Panc1 (cell line): ENCODE measurements around the gene CASD1.

Experiments used
- CTCF ChIP-seq: fragments of 450-650 bp; IDR thresholded peaks from 2 replicates; pipeline ENCODE4 v1.5.1; 2017; ENCODE audit warnings: mild to moderate bottlenecking
- POLR2AphosphoS5 ChIP-seq: IDR thresholded peaks from 2 replicates; pipeline ENCODE4 v1.6.1; 2012; ENCODE audit warnings: mild to moderate bottlenecking, low read depth, low read length, moderate library complexity
- SIN3A ChIP-seq: IDR thresholded peaks from 2 replicates; pipeline ENCODE4 v1.6.1; 2012; ENCODE audit warnings: low read depth, mild to moderate bottlenecking, low read length, moderate library complexity, borderline replicate concordance; ENCODE audit not compliant: insufficient read depth
- TF ChIP-seq, protein P1 (sequence below), 2 experiments: IDR thresholded peaks; 2 replicates each; pipeline ENCODE4 v1.6.1; 2011 to 2012; ENCODE audit warnings: low read depth in 2 of 2, control low read depth in 1 of 2, low read length in 1 of 2, mild to moderate bottlenecking in 1 of 2, moderate library complexity in 1 of 2; ENCODE audit not compliant: insufficient read depth in 1 of 2

DNA sequence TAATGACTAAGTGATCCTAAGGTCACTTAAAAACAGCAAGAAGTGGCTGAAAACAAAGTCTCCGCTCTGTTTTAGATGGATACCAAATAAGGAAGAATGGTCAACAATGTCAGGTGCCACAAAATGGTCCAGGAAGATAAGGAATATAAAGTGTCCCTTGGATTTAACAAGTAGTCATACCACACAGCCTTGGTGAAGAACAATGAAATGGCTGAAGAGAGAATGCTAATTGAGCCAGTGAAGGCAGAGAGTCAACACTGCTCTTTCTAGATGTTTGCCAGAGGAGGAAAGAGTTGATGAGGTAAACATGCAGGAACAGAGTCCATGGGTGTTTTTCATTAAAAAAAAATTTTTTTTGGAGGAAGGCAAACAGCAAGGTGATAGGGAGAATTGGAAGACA, 2.1 kb upstream of the CASD1 start:
- no peak for TF ChIP-seq CTCF
- TF ChIP-seq, protein P1, sequence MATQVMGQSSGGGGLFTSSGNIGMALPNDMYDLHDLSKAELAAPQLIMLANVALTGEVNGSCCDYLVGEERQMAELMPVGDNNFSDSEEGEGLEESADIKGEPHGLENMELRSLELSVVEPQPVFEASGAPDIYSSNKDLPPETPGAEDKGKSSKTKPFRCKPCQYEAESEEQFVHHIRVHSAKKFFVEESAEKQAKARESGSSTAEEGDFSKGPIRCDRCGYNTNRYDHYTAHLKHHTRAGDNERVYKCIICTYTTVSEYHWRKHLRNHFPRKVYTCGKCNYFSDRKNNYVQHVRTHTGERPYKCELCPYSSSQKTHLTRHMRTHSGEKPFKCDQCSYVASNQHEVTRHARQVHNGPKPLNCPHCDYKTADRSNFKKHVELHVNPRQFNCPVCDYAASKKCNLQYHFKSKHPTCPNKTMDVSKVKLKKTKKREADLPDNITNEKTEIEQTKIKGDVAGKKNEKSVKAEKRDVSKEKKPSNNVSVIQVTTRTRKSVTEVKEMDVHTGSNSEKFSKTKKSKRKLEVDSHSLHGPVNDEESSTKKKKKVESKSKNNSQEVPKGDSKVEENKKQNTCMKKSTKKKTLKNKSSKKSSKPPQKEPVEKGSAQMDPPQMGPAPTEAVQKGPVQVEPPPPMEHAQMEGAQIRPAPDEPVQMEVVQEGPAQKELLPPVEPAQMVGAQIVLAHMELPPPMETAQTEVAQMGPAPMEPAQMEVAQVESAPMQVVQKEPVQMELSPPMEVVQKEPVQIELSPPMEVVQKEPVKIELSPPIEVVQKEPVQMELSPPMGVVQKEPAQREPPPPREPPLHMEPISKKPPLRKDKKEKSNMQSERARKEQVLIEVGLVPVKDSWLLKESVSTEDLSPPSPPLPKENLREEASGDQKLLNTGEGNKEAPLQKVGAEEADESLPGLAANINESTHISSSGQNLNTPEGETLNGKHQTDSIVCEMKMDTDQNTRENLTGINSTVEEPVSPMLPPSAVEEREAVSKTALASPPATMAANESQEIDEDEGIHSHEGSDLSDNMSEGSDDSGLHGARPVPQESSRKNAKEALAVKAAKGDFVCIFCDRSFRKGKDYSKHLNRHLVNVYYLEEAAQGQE (IDR thresholded peaks at IDR 0.05; ENCODE audit: insufficient read depth in 1 of 2, low read depth in 2 of 2, low read length in 1 of 2): no peak
- TF ChIP-seq POLR2AphosphoS5: no peak
- TF ChIP-seq SIN3A: no peak
